Measurements from ENCODE around the gene TUG1. TPM values are rescaled to one million over a fixed set of nuclear protein-coding genes. Genes with fewer than 3 reads are reported as not detected.

The TUG1 gene
- total and polyA plus RNA-seq, 2 donors (not counting 3 experiments of a cell fraction or from before 2014, with no cell fraction given): 77.1 to 85.9 TPM

- dilution Hi-C loops (cut with MboI; ENCODE audit: extremely low pct_ligation_motif_present, low sequenced_read_pairs) (no loop called here), intact Hi-C loops (cut with micrococcal nuclease) (no loop called here)
- no peaks in the 10 kb centered on the region for H3K36me3 ChIP-seq (ENCODE audit: control insufficient read depth in 2 of 2, extremely low read depth in 1 of 2, insufficient read depth in 2 of 2, low read length in 2 of 2)
- H3K79me2 ChIP-seq (ENCODE audit: control insufficient read depth, insufficient read depth, low read length): no peaks in the 10 kb centered on the region
- ChIA-PET POLR2A (no interaction called here), CTCF (interaction anchor here (1.1 kb wide), 1 partner anchor 63 kb away, joined by 3 read pairs; no protein-coding TSS in a partner anchor)
- H3K27ac ChIP-seq (ENCODE audit: insufficient read depth, low read depth, low read length): no peak overlapping the region
- TF ChIP-seq, protein P1, sequence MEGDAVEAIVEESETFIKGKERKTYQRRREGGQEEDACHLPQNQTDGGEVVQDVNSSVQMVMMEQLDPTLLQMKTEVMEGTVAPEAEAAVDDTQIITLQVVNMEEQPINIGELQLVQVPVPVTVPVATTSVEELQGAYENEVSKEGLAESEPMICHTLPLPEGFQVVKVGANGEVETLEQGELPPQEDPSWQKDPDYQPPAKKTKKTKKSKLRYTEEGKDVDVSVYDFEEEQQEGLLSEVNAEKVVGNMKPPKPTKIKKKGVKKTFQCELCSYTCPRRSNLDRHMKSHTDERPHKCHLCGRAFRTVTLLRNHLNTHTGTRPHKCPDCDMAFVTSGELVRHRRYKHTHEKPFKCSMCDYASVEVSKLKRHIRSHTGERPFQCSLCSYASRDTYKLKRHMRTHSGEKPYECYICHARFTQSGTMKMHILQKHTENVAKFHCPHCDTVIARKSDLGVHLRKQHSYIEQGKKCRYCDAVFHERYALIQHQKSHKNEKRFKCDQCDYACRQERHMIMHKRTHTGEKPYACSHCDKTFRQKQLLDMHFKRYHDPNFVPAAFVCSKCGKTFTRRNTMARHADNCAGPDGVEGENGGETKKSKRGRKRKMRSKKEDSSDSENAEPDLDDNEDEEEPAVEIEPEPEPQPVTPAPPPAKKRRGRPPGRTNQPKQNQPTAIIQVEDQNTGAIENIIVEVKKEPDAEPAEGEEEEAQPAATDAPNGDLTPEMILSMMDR (IDR thresholded peaks at IDR 0.05; ENCODE audit: extremely low read depth in 1 of 2, insufficient read depth in 1 of 2, low read depth in 1 of 2, low read length in 2 of 2): no peak
- TF ChIP-seq JUN (IDR thresholded peaks at IDR 0.05; ENCODE audit: borderline replicate concordance, insufficient read depth, insufficient read length, low read depth): no peak
- H3K9me1 ChIP-seq (replicated peaks; ENCODE audit: control insufficient read depth, extremely low read depth, insufficient read depth, low read length): no peaks in the 10 kb centered on the region
- peaks cover 0 to 4% of the 10 kb centered on the region in 2 experiments for H3K27me3 ChIP-seq (ENCODE audit: control insufficient read depth in 2 of 2, insufficient read depth in 2 of 2, low read length in 2 of 2)
- H3K4me2 ChIP-seq (ENCODE audit: insufficient read depth, low read length): no peak overlapping the region
- no TSS peak for BruUV-seq (replicated peaks)
- DNase-seq (ENCODE audit: low read depth, low spot score): no peak
- no peak overlapping the region for H3K9ac ChIP-seq (replicated peaks; ENCODE audit: extremely low read depth, insufficient read depth, low read length)
- H2AFZ ChIP-seq (ENCODE audit: low read depth, low read length): no peak overlapping the region
- no peak overlapping the region for H3K4me3 ChIP-seq (replicated peaks in 1 of 3; ENCODE audit: insufficient read depth in 1 of 3, low read depth in 1 of 3, low read length in 3 of 3)
- no peaks in the 10 kb centered on the region for H3K4me1 ChIP-seq (ENCODE audit: control insufficient read depth, extremely low read depth, insufficient read depth, low read length)
- no peak for FAIRE-seq
- H4K20me1 ChIP-seq (replicated peaks; ENCODE audit: control insufficient read depth, extremely low read depth, insufficient read depth, low read length): no peaks in the 10 kb centered on the region
- H3K9me3 ChIP-seq (replicated peaks; ENCODE audit: control insufficient read depth, insufficient read depth, low read length): no peaks in the 10 kb centered on the region
These were observed 53.5 kb downstream of the TUG1 start for GRCh38 chr22:31022516-31022915.

Small RNA genes lying within 50 kb of the gene (small RNA-seq; reads per million reads assigned to genes)
- not detected for gene RF01892 (ENCODE audit: insufficient read depth, insufficient read length, low read depth, low replicate concordance)

Other genes with a start within 250 kb of the TUG1 start
- gene MORC2, start 491 bp upstream of the TUG1 start, total RNA-seq: 34.7 and 38.1 TPM in 2 replicates
- gene MORC2, start 491 bp upstream of the TUG1 start, polyA plus RNA-seq: 11.1 and 11.6 TPM in 2 replicates
- 197 and 201 TPM in 2 replicates for gene SMTN, start 112.1 kb downstream of the TUG1 start, total RNA-seq
- gene SMTN, start 112.1 kb downstream of the TUG1 start, polyA plus RNA-seq: 56.0 and 59.0 TPM in 2 replicates
- 29.6 TPM in 2 replicates for gene SELENOM, start 138.3 kb downstream of the TUG1 start, total RNA-seq
- 87.1 and 132 TPM in 2 replicates for gene SELENOM, start 138.3 kb downstream of the TUG1 start, polyA plus RNA-seq
- gene INPP5J, start 153.7 kb downstream of the TUG1 start, total RNA-seq: 0.49 and 0.65 TPM in 2 replicates
- 0.43 and 0.59 TPM in 2 replicates for gene INPP5J, start 153.7 kb downstream of the TUG1 start, polyA plus RNA-seq
- gene PLA2G3, start 171.2 kb downstream of the TUG1 start, total RNA-seq: 0.75 and 1.0 TPM in 2 replicates
- 0.84 and 0.91 TPM in 2 replicates for gene PLA2G3, start 171.2 kb downstream of the TUG1 start, polyA plus RNA-seq
- 28.5 and 29.7 TPM in 2 replicates for gene RNF185, start 190.9 kb downstream of the TUG1 start, total RNA-seq
- gene RNF185, start 190.9 kb downstream of the TUG1 start, polyA plus RNA-seq: 30.5 and 35.4 TPM in 2 replicates
- 71.7 and 76.7 TPM in 2 replicates for gene LIMK2, start 243.0 kb downstream of the TUG1 start, total RNA-seq
- 19.4 and 23.2 TPM in 2 replicates for gene LIMK2, start 243.0 kb downstream of the TUG1 start, polyA plus RNA-seq